AG09309 (cell line): ENCODE data around the gene ENDOD1.

Source experiments
- DNase-seq: peaks from one replicate; pipeline ENCODE4 v3.0.0-alpha.2; 2010; ENCODE audit warnings: low read depth
- H3K4me3 ChIP-seq: 2 replicates; pipeline ENCODE4 v1.5.1; 2011; ENCODE audit warnings: mild to moderate bottlenecking, low read depth, low read length, moderate library complexity; ENCODE audit not compliant: control insufficient read depth
- TF ChIP-seq, protein P1 (sequence below): IDR thresholded peaks from 2 replicates; pipeline ENCODE4 v1.5.1; 2011; ENCODE audit warnings: mild to moderate bottlenecking, low read depth, low read length, inconsistent platforms; ENCODE audit not compliant: insufficient read depth, control insufficient read depth; ENCODE audit errors: missing control alignments

Gene ENDOD1

DNA sequence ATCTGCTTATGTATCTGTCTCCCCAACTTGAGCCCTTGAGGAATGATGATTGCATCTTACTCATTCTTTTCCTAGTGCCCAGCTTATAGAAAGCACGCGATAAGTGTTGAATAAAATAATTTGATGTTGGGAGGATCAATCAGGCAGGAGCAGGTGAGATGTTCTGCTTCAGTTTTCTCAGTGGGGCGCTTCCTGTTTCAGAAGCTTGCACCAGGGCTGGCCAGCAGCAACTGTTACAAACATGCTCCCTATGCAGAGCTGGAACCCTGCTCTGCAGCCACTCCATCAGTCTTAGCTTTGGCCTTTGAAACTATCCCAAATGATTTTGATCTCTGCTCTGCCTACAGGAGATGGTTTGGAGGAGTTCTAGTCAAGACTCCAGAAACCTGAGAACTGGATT is 3.9 kb downstream of the ENDOD1 start:
- H3K4me3 ChIP-seq = no peak overlapping the region
- no peak for DNase-seq
- TF ChIP-seq, protein P1, sequence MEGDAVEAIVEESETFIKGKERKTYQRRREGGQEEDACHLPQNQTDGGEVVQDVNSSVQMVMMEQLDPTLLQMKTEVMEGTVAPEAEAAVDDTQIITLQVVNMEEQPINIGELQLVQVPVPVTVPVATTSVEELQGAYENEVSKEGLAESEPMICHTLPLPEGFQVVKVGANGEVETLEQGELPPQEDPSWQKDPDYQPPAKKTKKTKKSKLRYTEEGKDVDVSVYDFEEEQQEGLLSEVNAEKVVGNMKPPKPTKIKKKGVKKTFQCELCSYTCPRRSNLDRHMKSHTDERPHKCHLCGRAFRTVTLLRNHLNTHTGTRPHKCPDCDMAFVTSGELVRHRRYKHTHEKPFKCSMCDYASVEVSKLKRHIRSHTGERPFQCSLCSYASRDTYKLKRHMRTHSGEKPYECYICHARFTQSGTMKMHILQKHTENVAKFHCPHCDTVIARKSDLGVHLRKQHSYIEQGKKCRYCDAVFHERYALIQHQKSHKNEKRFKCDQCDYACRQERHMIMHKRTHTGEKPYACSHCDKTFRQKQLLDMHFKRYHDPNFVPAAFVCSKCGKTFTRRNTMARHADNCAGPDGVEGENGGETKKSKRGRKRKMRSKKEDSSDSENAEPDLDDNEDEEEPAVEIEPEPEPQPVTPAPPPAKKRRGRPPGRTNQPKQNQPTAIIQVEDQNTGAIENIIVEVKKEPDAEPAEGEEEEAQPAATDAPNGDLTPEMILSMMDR = no peak

DNA sequence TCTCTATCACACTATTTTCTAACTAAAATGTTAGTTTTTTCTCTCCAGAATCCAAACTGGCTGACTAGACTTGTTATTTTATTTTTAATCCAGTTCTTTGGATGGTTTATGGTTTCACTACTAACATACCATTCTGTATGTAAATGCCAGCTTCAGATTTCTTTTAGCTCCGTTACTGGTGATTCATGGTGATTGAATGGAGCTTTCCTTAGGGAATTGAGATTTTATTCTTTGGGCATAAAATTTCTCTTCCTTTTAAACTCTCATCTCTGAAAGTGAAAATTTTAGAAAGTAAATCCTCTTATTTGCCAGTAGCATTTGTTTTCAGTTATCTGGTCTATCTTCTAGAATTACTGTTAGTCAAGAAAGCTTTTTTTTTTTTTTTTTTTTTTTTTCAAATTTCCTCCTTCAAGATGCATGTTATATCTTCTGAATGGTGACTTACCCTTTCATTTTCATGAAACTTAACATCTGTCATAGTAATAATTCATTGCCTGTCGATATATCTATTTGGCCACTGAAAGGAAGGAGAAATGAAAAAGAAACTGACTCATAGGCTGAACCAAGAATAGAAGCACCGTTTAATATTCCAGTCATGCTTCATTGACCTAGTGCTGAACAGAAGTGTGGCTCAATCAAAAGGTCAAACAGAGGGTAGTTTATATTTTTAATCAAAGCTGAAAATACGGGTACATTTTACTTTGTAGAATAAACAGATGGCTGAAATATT is 6.4 kb downstream of the ENDOD1 start:
- no peak for DNase-seq
- H3K4me3 ChIP-seq = no peak overlapping the region
- TF ChIP-seq, protein P1 = no peak

DNA sequence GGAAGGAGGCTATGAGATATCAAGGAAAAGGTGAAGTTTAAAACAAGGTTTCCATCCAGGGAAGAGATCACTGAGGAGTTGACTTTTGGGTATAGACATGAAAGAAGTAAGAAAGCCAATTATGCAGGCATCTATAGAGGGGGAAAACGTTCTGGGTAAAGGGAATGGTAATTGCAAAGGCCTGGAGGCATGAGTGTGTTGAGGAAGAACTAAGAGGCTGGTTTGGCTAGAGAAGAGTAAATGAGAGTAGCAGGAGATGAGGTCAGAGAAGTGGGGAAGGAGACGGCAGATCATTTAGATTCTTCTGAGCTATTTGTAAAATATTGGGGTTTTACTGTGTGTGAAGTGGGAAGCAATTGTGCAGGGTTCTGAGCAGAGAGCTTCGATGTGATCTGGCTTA is 7.6 kb downstream of the ENDOD1 start:
- no peak overlapping the region for H3K4me3 ChIP-seq
- no peak for DNase-seq
- TF ChIP-seq, protein P1 = no peak

DNA sequence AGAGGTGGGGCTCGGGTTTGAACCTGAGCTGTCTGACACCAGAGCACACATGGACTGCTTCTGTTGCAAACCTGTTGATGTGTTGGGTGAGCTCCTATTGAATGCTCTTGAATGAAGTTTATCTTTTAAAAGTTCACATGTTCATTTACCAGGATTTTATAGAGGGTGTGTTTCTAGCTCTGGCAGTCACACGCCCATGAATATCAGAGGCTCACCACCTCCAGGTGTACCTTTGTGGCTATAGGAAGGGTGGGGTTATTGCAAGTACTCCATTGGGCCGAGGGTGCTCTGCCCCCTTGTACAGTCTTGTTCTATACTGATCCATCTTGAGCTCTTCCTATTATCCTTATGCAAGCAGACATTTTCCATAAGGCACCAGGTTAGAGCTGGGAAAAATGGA is 9.2 kb downstream of the ENDOD1 start:
- TF ChIP-seq, protein P1 = no peak
- no peak for DNase-seq
- H3K4me3 ChIP-seq = no peak overlapping the region

DNA sequence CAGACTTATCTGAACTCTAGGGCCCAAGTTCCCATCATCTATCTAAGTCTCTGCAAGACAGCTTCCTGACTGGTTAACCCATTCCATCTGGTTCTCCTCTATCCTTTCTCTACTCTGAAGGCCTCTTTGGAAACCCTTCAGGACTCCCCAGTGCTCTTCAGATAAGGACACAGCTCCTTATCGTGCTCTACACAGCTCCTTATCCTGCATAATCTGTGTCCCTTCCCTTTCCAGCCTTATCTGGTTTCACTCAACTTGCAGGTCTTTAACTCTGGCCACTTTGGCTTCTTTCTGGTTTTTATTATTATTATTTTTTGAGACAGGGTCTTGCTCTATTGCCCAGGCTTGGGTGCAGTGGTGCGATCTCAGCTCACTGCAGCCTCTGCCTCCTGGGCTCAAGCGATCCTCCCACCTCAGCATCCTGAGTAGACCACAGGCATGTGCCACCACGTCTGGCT is 10.6 kb downstream of the ENDOD1 start:
- no peak for DNase-seq
- H3K4me3 ChIP-seq = no peak overlapping the region
- TF ChIP-seq, protein P1 = no peak

DNA sequence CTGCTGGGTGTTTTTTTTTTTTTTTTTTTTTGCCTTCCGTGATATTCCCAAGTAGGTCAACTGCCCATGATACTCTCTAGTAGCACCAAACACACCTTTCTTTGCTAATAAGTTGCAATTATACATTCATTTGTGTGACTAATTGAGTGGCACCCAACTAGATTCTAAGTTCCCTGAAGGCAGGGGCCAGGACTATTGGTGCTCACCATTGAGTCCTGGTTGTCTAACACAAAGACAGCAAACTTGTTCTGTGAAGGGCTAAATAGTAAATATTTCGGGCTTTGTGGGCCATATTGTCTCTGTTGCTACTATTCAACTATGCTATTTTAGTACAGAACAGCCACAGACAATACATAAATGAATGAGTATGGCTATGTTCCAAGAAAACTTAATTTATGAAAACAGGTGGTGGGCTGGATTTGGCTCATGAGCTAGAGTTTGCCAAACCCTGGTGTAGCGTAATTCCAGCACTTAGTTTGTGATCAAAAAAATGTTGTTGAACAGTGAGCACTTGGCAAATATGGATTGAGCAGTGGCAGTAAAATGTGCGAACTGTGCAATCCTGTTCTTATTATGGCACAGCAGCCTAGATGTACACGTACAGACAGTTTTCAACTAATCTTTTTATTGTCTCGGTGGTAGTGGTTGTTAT is 11.3 kb downstream of the ENDOD1 start:
- DNase-seq = no peak
- H3K4me3 ChIP-seq = no peak overlapping the region
- TF ChIP-seq, protein P1 = no peak
